GM23338 (cell line): ENCODE measurements around the gene PGLYRP2. TPM values are rescaled to one million over a fixed set of nuclear protein-coding genes. Genes with fewer than 3 reads are reported as not detected.

Source experiments
- ATAC-seq: fragments of 200-7000 bp; cut with Tn5 transposase; 3 replicates; pipeline ENCODE4 v1.9.1; 2020
- DNase-seq: peaks from one replicate; pipeline ENCODE4 v3.0.0-alpha.2; 2015; ENCODE audit warnings: low spot score
- H2AFZ ChIP-seq: fragments of 200-600 bp; sonication (generic); 2 replicates; pipeline ENCODE4 v1.8.0; 2016; ENCODE audit warnings: antibody characterized with exemption, mild to moderate bottlenecking, moderate library complexity
- H3F3A ChIP-seq: fragments of 200-600 bp; sonication (generic); replicated peaks from 2 replicates; pipeline ENCODE4 v1.8.0; 2017; ENCODE audit warnings: antibody characterized with exemption, mixed run types, low read depth
- H3K27ac ChIP-seq: fragments of 200-600 bp; sonication (generic); 2 replicates; pipeline ENCODE4 v1.6.1; 2016; ENCODE audit warnings: low read depth
- H3K27me3 ChIP-seq: fragments of 200-600 bp; sonication (generic); 2 replicates; pipeline ENCODE4 v1.8.0; 2016; ENCODE audit warnings: mild to moderate bottlenecking, mixed run types, moderate library complexity; ENCODE audit not compliant: insufficient read depth
- H3K36me3 ChIP-seq: fragments of 200-600 bp; sonication (generic); 2 replicates; pipeline ENCODE4 v1.8.0; 2016; ENCODE audit warnings: mild to moderate bottlenecking; ENCODE audit not compliant: insufficient read depth
- H3K4me1 ChIP-seq: fragments of 200-600 bp; sonication (generic); 2 replicates; pipeline ENCODE4 v1.8.0; 2016; ENCODE audit warnings: mild to moderate bottlenecking, moderate library complexity; ENCODE audit not compliant: insufficient read depth
- H3K4me2 ChIP-seq: fragments of 200-600 bp; sonication (generic); 2 replicates; pipeline ENCODE4 v1.7.1; 2017; ENCODE audit warnings: mixed run types
- H3K4me3 ChIP-seq: fragments of 200-600 bp; sonication (generic); 2 replicates; pipeline ENCODE4 v1.6.1; 2016; ENCODE audit warnings: mixed run types
- H3K79me2 ChIP-seq: fragments of 200-600 bp; sonication (generic); replicated peaks from 2 replicates; pipeline ENCODE4 v1.8.0; 2017; ENCODE audit warnings: mild to moderate bottlenecking; ENCODE audit not compliant: insufficient read depth
- H3K9me2 ChIP-seq: fragments of 200-600 bp; sonication (generic); 2 replicates; pipeline ENCODE4 v1.8.0; 2017; ENCODE audit not compliant: insufficient read depth
- H4K20me1 ChIP-seq: fragments of 200-600 bp; sonication (generic); replicated peaks from 2 replicates; pipeline ENCODE4 v1.8.0; 2017; ENCODE audit warnings: mild to moderate bottlenecking; ENCODE audit not compliant: insufficient read depth
- H3K27ac Mint-ChIP-seq: 2 replicates; pipeline ENCODE4 v1.8.0; 2020; ENCODE audit warnings: inconsistent platforms, mild to moderate bottlenecking, moderate library complexity, mixed read lengths
- H3K27me3 Mint-ChIP-seq: 3 replicates; pipeline ENCODE4 v1.8.0; 2022; ENCODE audit warnings: low read depth, mild to moderate bottlenecking, moderate library complexity, mixed read lengths, inconsistent platforms; ENCODE audit not compliant: insufficient read depth, poor library complexity
- H3K36me3 Mint-ChIP-seq: 3 replicates; pipeline ENCODE4 v1.8.0; 2021; ENCODE audit warnings: low read depth, mild to moderate bottlenecking, inconsistent platforms, moderate library complexity, mixed read lengths
- H3K4me1 Mint-ChIP-seq: 3 replicates; pipeline ENCODE4 v1.8.0; 2020; ENCODE audit warnings: mild to moderate bottlenecking, inconsistent platforms, mixed read lengths
- H3K4me3 Mint-ChIP-seq: 3 replicates; pipeline ENCODE4 v1.8.0; 2021; ENCODE audit warnings: moderate library complexity, mild to moderate bottlenecking, inconsistent platforms, mixed read lengths
- H3K9me3 Mint-ChIP-seq: 3 replicates; pipeline ENCODE4 v1.8.0; 2020; ENCODE audit warnings: moderate library complexity, mild to moderate bottlenecking, inconsistent platforms, mixed read lengths
- CREB1 ChIP-seq: fragments of 250-450 bp; sonication (Bioruptor Pico); IDR thresholded peaks from 2 replicates; pipeline ENCODE4 v1.5.0; 2020; ENCODE audit warnings: low read depth, mild to moderate bottlenecking, moderate library complexity
- CTCF ChIP-seq, 2 experiments: fragments of 200-600 bp in 1 of 2; sonication (generic) in 1 of 2; conservative IDR thresholded peaks; 2 replicates each; pipeline versions ENCODE4 v1.5.1 to v1.6.1; 2016 to 2017; ENCODE audit warnings: antibody characterized with exemption in 2 of 2, low read depth in 2 of 2, mild to moderate bottlenecking in 2 of 2, moderate library complexity in 1 of 2
- ETS1 ChIP-seq: IDR thresholded peaks from 2 replicates; pipeline ENCODE4 v1.6.1; 2016; ENCODE audit warnings: antibody characterized with exemption
- EZH2 ChIP-seq: fragments of 200-600 bp; sonication (generic); IDR thresholded peaks from one replicate; pipeline ENCODE4 v1.8.0; 2017; ENCODE audit warnings: antibody characterized with exemption, mild to moderate bottlenecking, low read depth; ENCODE audit not compliant: unreplicated experiment
- EZH2phosphoT487 ChIP-seq: fragments of 200-600 bp; sonication (generic); IDR thresholded peaks from one replicate; pipeline ENCODE4 v1.8.1; 2018; ENCODE audit warnings: antibody characterized with exemption; ENCODE audit not compliant: unreplicated experiment
- JUNB ChIP-seq: IDR thresholded peaks from one replicate; pipeline ENCODE4 v1.6.1; 2016; ENCODE audit warnings: antibody characterized with exemption; ENCODE audit not compliant: unreplicated experiment
- NANOG ChIP-seq: IDR thresholded peaks from 2 replicates; pipeline ENCODE4 v1.6.1; 2016; ENCODE audit warnings: antibody characterized with exemption, borderline replicate concordance
- POLR2AphosphoS5 ChIP-seq: IDR thresholded peaks from 2 replicates; pipeline ENCODE4 v1.6.1; 2016; ENCODE audit warnings: antibody characterized with exemption, low read depth
- REST ChIP-seq: IDR thresholded peaks from one replicate; pipeline ENCODE4 v1.6.1; 2018; ENCODE audit warnings: antibody characterized with exemption; ENCODE audit not compliant: unreplicated experiment
- STAT1 ChIP-seq: IDR thresholded peaks from one replicate; pipeline ENCODE4 v1.6.1; 2016; ENCODE audit warnings: antibody characterized with exemption; ENCODE audit not compliant: unreplicated experiment
- ZNF114 ChIP-seq: fragments of 250-450 bp; sonication (Bioruptor Pico); IDR thresholded peaks from 2 replicates; pipeline ENCODE4 v1.5.0; 2020; ENCODE audit warnings: mild to moderate bottlenecking, moderate library complexity
- ZNF331 ChIP-seq: fragments of 250-450 bp; sonication (Bioruptor Pico); IDR thresholded peaks from 2 replicates; pipeline ENCODE4 v1.5.0; 2020; ENCODE audit warnings: low read depth, mild to moderate bottlenecking, moderate library complexity
- ZNF462 ChIP-seq: fragments of 250-450 bp; sonication (Bioruptor Pico); IDR thresholded peaks from 2 replicates; pipeline ENCODE4 v1.5.0; 2020; ENCODE audit warnings: mild to moderate bottlenecking, moderate library complexity
- polyA plus RNA-seq: library from polyadenylated mRNA; unstranded; fragments of >200 nt; fragmentation: Nextera tagmentation; extraction: Ambion mirVana; gene quantifications from 2 replicates; pipeline ENCODE4 v1.2.1, GENCODE V29; 2016
- total RNA-seq: library from RNA; depleted of rRNA; stranded (reverse); fragments of >200 nt; shearing (Covaris generic); gene quantifications from 2 replicates; pipeline ENCODE4 v1.2.3, GENCODE V29; 2014

PGLYRP2 gene
- total and polyA plus RNA-seq, 2 experiments from 2014 or later = not detected

- Histone ChIP-seq H3K79me2 (no peaks in the 10 kb centered on the region), H3K4me2 (no peak overlapping the region), H3K36me3 (no peaks in the 10 kb centered on the region), H3K4me3 (no peak overlapping the region), H3K27me3 (peaks cover 10% of the 10 kb centered on the region; the same call in 1 of the 2 replicates), H3K9me2 (no peaks in the 10 kb centered on the region), H3F3A (no peaks in the 10 kb centered on the region), H3K27ac (no peak overlapping the region), H2AFZ (no peak overlapping the region), H3K4me1 (no peaks in the 10 kb centered on the region), H4K20me1 (no peaks in the 10 kb centered on the region)
- Mint-ChIP-seq H3K4me1 (no peaks in the 10 kb centered on the region), H3K4me3 (no peak overlapping the region), H3K36me3 (peaks cover 39% of the 10 kb centered on the region), H3K9me3 (peaks cover 85% of the 10 kb centered on the region), H3K27me3 (peaks cover 8% of the 10 kb centered on the region), H3K27ac (no peak overlapping the region)
- no peak for TF ChIP-seq POLR2AphosphoS5
- no peak for TF ChIP-seq ZNF331
- no peak for TF ChIP-seq ETS1
- TF ChIP-seq REST = no peak
- TF ChIP-seq EZH2 = no peak
- no peak for TF ChIP-seq JUNB
- TF ChIP-seq EZH2phosphoT487 = no peak
- TF ChIP-seq ZNF114 (CRISPR knock-in tag) = no peak
- no peak for TF ChIP-seq NANOG
- no peak for TF ChIP-seq CREB1
- TF ChIP-seq STAT1 = no peak
- no peak for TF ChIP-seq CTCF (conservative IDR thresholded peaks at IDR 0.05; ENCODE audit: low read depth in 2 of 2)
- no peak for TF ChIP-seq ZNF462 (CRISPR knock-in tag)
- ATAC-seq = no peak
- no peak for DNase-seq
These were observed 26.8 kb upstream of the PGLYRP2 start for GRCh38 chr19:15506074-15506571.
